PC-3 (cell line): Measurements from ENCODE around the gene ASMTL.

ENCODE experiments used
- CTCF ChIP-seq: fragments of 300-600 bp; sonication (generic); conservative IDR thresholded peaks from 2 replicates; pipeline ENCODE4 v1.5.1; 2017; ENCODE audit warnings: antibody characterized with exemption, low read depth, mild to moderate bottlenecking, low read length
- EZH2 ChIP-seq: fragments of 300-600 bp; sonication (generic); IDR thresholded peaks from one replicate; pipeline ENCODE4 v1.6.1; 2017; ENCODE audit warnings: antibody characterized with exemption, mild to moderate bottlenecking, low read length; ENCODE audit not compliant: unreplicated experiment
- EZH2phosphoT487 ChIP-seq: fragments of 300-600 bp; sonication (generic); IDR thresholded peaks from 2 replicates; pipeline ENCODE4 v1.6.1; 2018; ENCODE audit warnings: mild to moderate bottlenecking, antibody characterized with exemption, low read length, borderline replicate concordance

- TF ChIP-seq CTCF, result no peak
- no peak for TF ChIP-seq EZH2phosphoT487
- TF ChIP-seq EZH2, result no peak
These were observed 55.7 kb downstream of the ASMTL start for GRCh38 chrX:1397001-1397400.
